Thyroid gland (tissue), 4 donors: ENCODE measurements around the gene IQSEC1. TPM values are rescaled to one million over a fixed set of nuclear protein-coding genes. Genes with fewer than 3 reads are reported as not detected.
A peak's percentile ranks its signal among the peaks of the same experiment; 100 is the strongest.

Experiments used
- DNase-seq, 2 donors: peaks; one replicate each; pipeline ENCODE4 v3.0.0-alpha.2; 2019
- H3K27ac ChIP-seq, 3 donors: fragments of 200-600 bp; sonication (generic); 1 replicate in 2 of 3; 2 replicates in 1 of 3; pipeline ENCODE4 v1.5.1; 2016 to 2019; ENCODE audit warnings: mild to moderate bottlenecking in 1 of 3, moderate library complexity in 1 of 3
- H3K27me3 ChIP-seq: fragments of 200-600 bp; sonication (generic); one replicate; pipeline ENCODE4 v1.5.1; 2019
- H3K36me3 ChIP-seq, 2 donors: fragments of 200-600 bp; sonication (generic); one replicate each; pipeline ENCODE4 v1.5.1; 2016 to 2019
- H3K4me1 ChIP-seq, 2 donors: fragments of 200-600 bp; sonication (generic); one replicate each; pipeline ENCODE4 v1.5.1; 2017 to 2019
- H3K4me3 ChIP-seq, 3 donors: fragments of 200-600 bp; sonication (generic); replicated peaks in 1 of 3; 1 replicate in 2 of 3; 2 replicates in 1 of 3; pipeline ENCODE4 v1.5.1; 2016; ENCODE audit warnings: mild to moderate bottlenecking in 1 of 3
- H3K9me3 ChIP-seq: fragments of 200-600 bp; sonication (generic); one replicate; pipeline ENCODE4 v1.5.1; 2017
- POLR2A ChIP-seq, 2 donors: fragments of 450-650 bp; IDR thresholded peaks; one replicate each; pipeline ENCODE4 v1.6.1; 2017; ENCODE audit warnings: antibody characterized with exemption in 2 of 2, mild to moderate bottlenecking in 2 of 2, moderate library complexity in 1 of 2
- WGBS, 2 donors: methylation state at CpG; one replicate each; pipeline ENCODE4 v1.1.5; 2017; 5-methylcytosine and 5-hydroxymethylcytosine counted together
- intact Hi-C: fragments of 100-400 bp; cut with DNase I; formaldehyde crosslinking; loops from one replicate; pipeline ENCODE4 v1.15.1; 2023
- total RNA-seq, 4 donors: library from RNA; depleted of rRNA; stranded (reverse); fragments of >200 nt; gene quantifications; one replicate each; pipeline ENCODE4 v1.2.3, GENCODE V29; 2016
- TF ChIP-seq, protein P1 (sequence below), 6 experiments: fragments of 200-600 bp in 3 of 6; fragments of 450-650 bp in 3 of 6; sonication (generic) in 3 of 6; IDR thresholded peaks; one replicate each; pipeline ENCODE4 v1.5.1; 2016 to 2019; ENCODE audit warnings: antibody characterized with exemption in 6 of 6, mild to moderate bottlenecking in 2 of 6, inconsistent platforms in 1 of 6, moderate library complexity in 1 of 6

IQSEC1 gene
- total RNA-seq, 4 donors from 2014 or later, result 37.1 to 48.3 (median 38.9) TPM

DNA sequence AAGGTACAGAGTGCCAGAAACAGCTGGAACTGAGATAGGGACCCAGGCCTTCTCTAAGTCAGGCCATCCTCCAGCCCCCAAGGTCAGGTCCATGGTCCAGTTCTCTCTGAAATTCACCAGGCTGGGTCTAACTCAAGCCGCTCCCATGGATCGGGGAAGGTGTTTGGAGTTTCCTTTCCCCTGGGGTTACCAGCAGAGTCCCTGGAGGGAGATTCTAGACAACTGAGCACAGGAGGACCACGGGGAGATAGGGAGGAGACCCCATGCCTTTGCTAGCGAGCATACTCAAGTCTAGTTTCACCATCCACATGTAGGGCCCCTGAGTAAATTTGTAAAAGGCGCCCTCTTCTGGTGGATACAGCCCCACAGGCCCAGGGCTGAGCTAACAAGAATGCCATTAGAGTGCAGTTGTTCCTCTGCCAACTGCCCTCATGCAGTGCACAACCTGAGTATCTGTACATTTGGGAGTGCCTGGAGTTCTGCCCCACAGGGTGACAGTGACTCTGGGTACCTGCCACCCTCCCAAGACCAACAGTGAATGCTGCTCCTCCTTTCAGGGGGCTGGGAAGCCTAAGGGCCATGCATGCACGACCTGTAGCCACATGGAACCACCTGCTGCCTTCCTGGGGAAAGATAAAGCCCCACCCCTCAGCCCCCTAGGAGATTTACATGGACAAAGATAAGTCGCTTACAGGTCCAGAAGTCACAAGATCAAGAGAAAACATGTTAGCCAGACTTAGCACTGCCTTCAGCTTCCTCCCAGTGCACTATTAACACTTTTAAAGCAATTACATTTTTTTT is 89.0 kb downstream of the IQSEC1 start:
- peaks cover 0 to 6% of the 10 kb centered on the region in 2 donors for H3K4me1 ChIP-seq
- H3K27ac ChIP-seq, result no peak overlapping the region
- intact Hi-C loops, result no loop called here
- TF ChIP-seq POLR2A (IDR thresholded peaks at IDR 0.05), result no peak
- TF ChIP-seq, protein P1, sequence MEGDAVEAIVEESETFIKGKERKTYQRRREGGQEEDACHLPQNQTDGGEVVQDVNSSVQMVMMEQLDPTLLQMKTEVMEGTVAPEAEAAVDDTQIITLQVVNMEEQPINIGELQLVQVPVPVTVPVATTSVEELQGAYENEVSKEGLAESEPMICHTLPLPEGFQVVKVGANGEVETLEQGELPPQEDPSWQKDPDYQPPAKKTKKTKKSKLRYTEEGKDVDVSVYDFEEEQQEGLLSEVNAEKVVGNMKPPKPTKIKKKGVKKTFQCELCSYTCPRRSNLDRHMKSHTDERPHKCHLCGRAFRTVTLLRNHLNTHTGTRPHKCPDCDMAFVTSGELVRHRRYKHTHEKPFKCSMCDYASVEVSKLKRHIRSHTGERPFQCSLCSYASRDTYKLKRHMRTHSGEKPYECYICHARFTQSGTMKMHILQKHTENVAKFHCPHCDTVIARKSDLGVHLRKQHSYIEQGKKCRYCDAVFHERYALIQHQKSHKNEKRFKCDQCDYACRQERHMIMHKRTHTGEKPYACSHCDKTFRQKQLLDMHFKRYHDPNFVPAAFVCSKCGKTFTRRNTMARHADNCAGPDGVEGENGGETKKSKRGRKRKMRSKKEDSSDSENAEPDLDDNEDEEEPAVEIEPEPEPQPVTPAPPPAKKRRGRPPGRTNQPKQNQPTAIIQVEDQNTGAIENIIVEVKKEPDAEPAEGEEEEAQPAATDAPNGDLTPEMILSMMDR (IDR thresholded peaks at IDR 0.05), result peak; percentile 30 to 76 (median 50)
- peak; percentile 63 to 69 for DNase-seq
- 51 to 52% methylated on average over 7 of the region's 7 CpGs for WGBS, 2 donors
- H3K36me3 ChIP-seq, result no peaks in the 10 kb centered on the region
- no peak overlapping the region for H3K4me3 ChIP-seq
- no peaks in the 10 kb centered on the region for H3K9me3 ChIP-seq
- H3K27me3 ChIP-seq, result no peaks in the 10 kb centered on the region

DNA sequence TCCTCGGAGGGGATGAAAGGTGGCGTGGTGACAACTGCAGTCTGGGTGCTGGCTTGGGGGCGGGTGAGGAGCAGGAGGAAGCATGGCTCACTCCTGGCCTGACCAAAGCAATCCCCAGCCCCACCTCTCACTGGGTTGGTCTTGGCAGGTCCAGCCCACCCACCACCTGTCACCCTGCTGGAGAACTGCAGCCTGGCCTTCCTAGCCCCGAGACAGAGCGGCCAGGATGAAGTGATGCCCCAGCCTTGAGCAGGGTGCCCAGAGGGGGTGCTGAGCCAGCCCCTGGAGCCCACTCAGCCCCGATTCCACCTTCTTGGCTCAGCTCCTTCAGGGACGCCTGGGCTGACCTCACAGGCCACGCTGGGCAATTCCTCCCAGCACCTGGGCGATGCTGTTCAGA is 89.9 kb downstream of the IQSEC1 start:
- H3K9me3 ChIP-seq, result no peaks in the 10 kb centered on the region
- no peak overlapping the region for H3K4me3 ChIP-seq
- TF ChIP-seq POLR2A (IDR thresholded peaks at IDR 0.05), result no peak
- TF ChIP-seq, protein P1 (IDR thresholded peaks at IDR 0.05), result no peak
- DNase-seq, result no peak
- H3K27ac ChIP-seq, result no peak overlapping the region
- 90 to 97% methylated on average over 7 to 9 of the region's 9 CpGs for WGBS, 2 donors
- intact Hi-C loops, result no loop called here
- no peaks in the 10 kb centered on the region for H3K36me3 ChIP-seq
- peaks cover 0 to 6% of the 10 kb centered on the region in 2 donors for H3K4me1 ChIP-seq
- no peaks in the 10 kb centered on the region for H3K27me3 ChIP-seq

DNA sequence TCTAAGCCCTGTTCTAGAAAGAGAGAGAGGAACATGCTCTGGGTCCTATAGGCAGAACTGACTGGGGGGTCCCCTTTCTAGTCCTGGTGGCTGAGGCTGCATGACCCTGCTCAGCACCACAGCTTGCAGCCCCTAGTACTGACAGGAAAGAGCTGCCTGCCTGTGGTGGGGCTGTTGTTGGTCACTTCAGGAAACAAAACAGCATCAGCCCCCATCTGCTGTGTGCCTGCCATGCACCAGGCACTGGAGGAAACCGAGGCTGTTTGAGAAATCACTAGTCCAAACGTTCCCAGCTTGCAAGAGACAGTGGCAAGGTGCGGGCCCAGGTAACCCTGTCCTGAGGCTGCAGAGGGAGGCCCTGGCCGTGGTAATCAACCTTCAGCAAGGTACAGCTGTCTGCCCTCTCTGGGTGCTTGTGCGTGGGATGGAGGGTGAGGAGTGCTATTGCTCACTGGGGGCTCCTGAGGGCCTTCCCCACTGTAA is 90.6 kb downstream of the IQSEC1 start:
- H3K27me3 ChIP-seq, result no peaks in the 10 kb centered on the region
- TF ChIP-seq, protein P1 (IDR thresholded peaks at IDR 0.05), result no peak
- no peak for TF ChIP-seq POLR2A (IDR thresholded peaks at IDR 0.05)
- H3K4me1 ChIP-seq, result peaks cover 0 to 6% of the 10 kb centered on the region in 2 donors
- H3K9me3 ChIP-seq, result no peaks in the 10 kb centered on the region
- WGBS, 2 donors, result 68 to 87% methylated on average over 4 to 5 of the region's 5 CpGs
- no peak overlapping the region for H3K27ac ChIP-seq
- no peaks in the 10 kb centered on the region for H3K36me3 ChIP-seq
- intact Hi-C loops, result no loop called here
- no peak for DNase-seq
- H3K4me3 ChIP-seq, result no peak overlapping the region

DNA sequence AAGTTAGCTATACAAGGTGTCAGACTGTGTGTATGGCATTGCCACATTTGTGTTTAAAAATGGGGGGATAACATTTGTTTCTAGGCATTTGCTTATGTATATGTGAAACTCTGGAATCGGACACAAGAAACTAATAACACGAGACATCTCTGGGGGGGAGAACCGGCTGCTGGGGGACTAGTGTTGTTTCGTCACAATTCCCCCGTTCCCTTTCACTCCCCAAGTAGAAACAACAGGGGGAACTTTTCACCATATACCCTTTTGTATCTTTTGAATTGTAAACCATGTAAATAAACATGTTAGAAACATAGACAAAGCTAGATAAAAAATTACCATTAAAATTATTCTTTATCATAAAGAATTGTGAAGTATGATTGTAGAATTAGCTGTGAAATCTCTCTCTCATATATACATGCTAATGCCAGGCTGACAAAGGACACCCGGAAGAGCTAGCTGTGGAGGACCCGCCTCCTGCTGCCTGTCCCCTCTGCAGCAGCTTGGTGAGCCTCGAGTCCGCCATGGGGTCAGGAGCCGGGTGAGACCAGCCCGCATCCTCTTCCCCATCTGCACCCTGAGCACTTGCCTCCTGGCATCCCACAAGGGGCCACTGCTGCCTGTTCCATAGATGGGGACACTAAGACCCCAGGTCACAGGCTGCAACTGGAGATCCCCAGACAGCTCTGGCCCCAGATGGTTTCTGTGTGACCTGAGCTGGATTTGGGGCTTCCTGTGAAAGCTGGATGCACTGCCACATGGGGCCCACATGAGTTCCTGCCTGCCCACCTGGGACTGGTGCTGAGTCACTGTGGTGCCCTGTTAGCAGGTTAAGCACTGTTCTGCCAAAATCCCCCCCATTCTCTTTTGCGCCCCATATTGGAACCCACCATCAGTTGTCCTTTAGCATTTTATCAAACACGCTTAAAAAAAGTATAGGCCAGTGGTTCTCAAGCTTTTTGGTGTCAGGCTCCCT is 91.6 kb downstream of the IQSEC1 start:
- Histone ChIP-seq H3K27me3 (no peaks in the 10 kb centered on the region), H3K9me3 (no peaks in the 10 kb centered on the region), H3K4me3 (no peak overlapping the region), H3K4me1 (peaks cover 0 to 6% of the 10 kb centered on the region in 2 donors), H3K27ac (no peak overlapping the region), H3K36me3 (no peaks in the 10 kb centered on the region)
- TF ChIP-seq, protein P1 (IDR thresholded peaks at IDR 0.05), result no peak
- TF ChIP-seq POLR2A (IDR thresholded peaks at IDR 0.05), result no peak
- intact Hi-C loops, result no loop called here
- WGBS, 2 donors, result 84 to 87% methylated on average over 12 to 13 of the region's 13 CpGs
- DNase-seq, result no peak
